Measurements from ENCODE around the gene S1PR1. TPM values are rescaled to one million over a fixed set of nuclear protein-coding genes. Genes with fewer than 3 reads are reported as not detected.

Gene S1PR1
- total RNA-seq, 1 experiment from 2014 or later = 0.86 TPM

GRCh38 chr1:101283443-101283842, 46.6 kb downstream of the S1PR1 start:
- BruUV-seq (replicated peaks) = no TSS peak
- DNase-seq (ENCODE audit: unreplicated experiment) = no peak
- Mint-ChIP-seq H3K27me3 (ENCODE audit: insufficient read depth, unreplicated experiment) (no peaks in the 10 kb centered on the region), H3K4me3 (ENCODE audit: unreplicated experiment) (no peak overlapping the region), H3K9me3 (ENCODE audit: unreplicated experiment) (no peaks in the 10 kb centered on the region), H3K27ac (ENCODE audit: low read depth, unreplicated experiment) (no peak overlapping the region), H3K36me3 (ENCODE audit: insufficient read depth, unreplicated experiment) (no peaks in the 10 kb centered on the region), H3K4me1 (ENCODE audit: insufficient read depth, unreplicated experiment) (peaks cover 12% of the 10 kb centered on the region)
- CTCF ChIA-PET = interaction anchor here (0.5 to 10.4 kb wide), 4 partner anchors 44 to 873 kb away, joined by 3 to 167 read pairs (median 32); no protein-coding TSS in a partner anchor
- intact Hi-C loops (cut with micrococcal nuclease) = loop anchor here (10.0 kb wide), 1 partner anchor 259 kb away; the partner anchor contains the start of gene DPH5
- POLR2A ChIA-PET = no interaction called here
- TF ChIP-seq CTCF (IDR thresholded peaks at IDR 0.05; ENCODE audit: unreplicated experiment) = no peak

- BruUV-seq (replicated peaks) = no TSS peak
- no peaks in the 10 kb centered on the region for H3K36me3 Mint-ChIP-seq (ENCODE audit: insufficient read depth, unreplicated experiment)
- intact Hi-C loops (cut with micrococcal nuclease) = loop anchor here (10.0 kb wide), 1 partner anchor 259 kb away; the partner anchor contains the start of gene DPH5
- ChIA-PET CTCF (interaction anchor here (0.5 to 10.4 kb wide), 4 partner anchors 45 to 873 kb away, joined by 3 to 167 read pairs (median 32); no protein-coding TSS in a partner anchor), POLR2A (no interaction called here)
- no peaks in the 10 kb centered on the region for H3K9me3 Mint-ChIP-seq (ENCODE audit: unreplicated experiment)
- no peaks in the 10 kb centered on the region for H3K27me3 Mint-ChIP-seq (ENCODE audit: insufficient read depth, unreplicated experiment)
- no peak for TF ChIP-seq CTCF (IDR thresholded peaks at IDR 0.05; ENCODE audit: unreplicated experiment)
- DNase-seq (ENCODE audit: unreplicated experiment) = no peak
- no peak overlapping the region for H3K27ac Mint-ChIP-seq (ENCODE audit: low read depth, unreplicated experiment)
- peaks cover 17% of the 10 kb centered on the region for H3K4me1 Mint-ChIP-seq (ENCODE audit: insufficient read depth, unreplicated experiment)
- H3K4me3 Mint-ChIP-seq (ENCODE audit: unreplicated experiment) = no peak overlapping the region
Observed at GRCh38 chr1:101284021-101284420, 47.2 kb downstream of the S1PR1 start.

- CTCF ChIA-PET = interaction anchor here (1.0 to 10.4 kb wide), 4 partner anchors 10 to 359 kb away, joined by 3 to 167 read pairs (median 75); no protein-coding TSS in a partner anchor
- BruUV-seq (replicated peaks) = no TSS peak
- DNase-seq (ENCODE audit: unreplicated experiment) = no peak
- Mint-ChIP-seq H3K27ac (ENCODE audit: low read depth, unreplicated experiment) (no peak overlapping the region), H3K36me3 (ENCODE audit: insufficient read depth, unreplicated experiment) (no peaks in the 10 kb centered on the region), H3K9me3 (ENCODE audit: unreplicated experiment) (no peaks in the 10 kb centered on the region), H3K4me3 (ENCODE audit: unreplicated experiment) (no peak overlapping the region), H3K27me3 (ENCODE audit: insufficient read depth, unreplicated experiment) (no peaks in the 10 kb centered on the region), H3K4me1 (ENCODE audit: insufficient read depth, unreplicated experiment) (peaks cover 17% of the 10 kb centered on the region)
- no peak for TF ChIP-seq CTCF (IDR thresholded peaks at IDR 0.05; ENCODE audit: unreplicated experiment)
- intact Hi-C loops (cut with micrococcal nuclease) = loop anchor here (5.0 to 10.0 kb wide), 2 partner anchors 147 to 260 kb away; partner anchors contain the start of gene DPH5
- POLR2A ChIA-PET = no interaction called here
Observed at GRCh38 chr1:101284622-101285218, 47.9 kb downstream of the S1PR1 start.

- no peaks in the 10 kb centered on the region for H3K27me3 Mint-ChIP-seq (ENCODE audit: insufficient read depth, unreplicated experiment)
- no peaks in the 10 kb centered on the region for H3K36me3 Mint-ChIP-seq (ENCODE audit: insufficient read depth, unreplicated experiment)
- no peak for DNase-seq (ENCODE audit: unreplicated experiment)
- peaks cover 17% of the 10 kb centered on the region for H3K4me1 Mint-ChIP-seq (ENCODE audit: insufficient read depth, unreplicated experiment)
- intact Hi-C loops (cut with micrococcal nuclease) = loop anchor here (5.0 to 10.0 kb wide), 2 partner anchors 149 to 261 kb away; partner anchors contain the start of gene DPH5
- ChIA-PET CTCF (interaction anchor here (0.6 to 10.4 kb wide), 12 partner anchors 9 to 417 kb away, joined by 3 to 167 read pairs (median 21); partner anchors contain the start of gene S1PR1), POLR2A (no interaction called here)
- no peak for TF ChIP-seq CTCF (IDR thresholded peaks at IDR 0.05; ENCODE audit: unreplicated experiment)
- no peak overlapping the region for H3K27ac Mint-ChIP-seq (ENCODE audit: low read depth, unreplicated experiment)
- H3K9me3 Mint-ChIP-seq (ENCODE audit: unreplicated experiment) = no peaks in the 10 kb centered on the region
- no TSS peak for BruUV-seq (replicated peaks)
- H3K4me3 Mint-ChIP-seq (ENCODE audit: unreplicated experiment) = no peak overlapping the region
Observed at GRCh38 chr1:101285922-101286570, 49.2 kb downstream of the S1PR1 start.

Data from MCF 10A (cell line).